Measurements from ENCODE around the gene MUC21.
A peak's percentile ranks its signal among the peaks of the same experiment; 100 is the strongest.
"Not testable (repeated sequence)": the region's sequence is repeated elsewhere in the genome, so short reads cannot be mapped to it uniquely, and the experiment has no call there.

The MUC21 gene

GRCh38 chr6:31007694-31008093 is 24.2 kb downstream of the MUC21 start:
- Mint-ChIP-seq H3K27ac (no peak overlapping the region), H3K9me3 (no peaks in the 10 kb centered on the region), H3K36me3 (ENCODE audit: low read depth) (no peaks in the 10 kb centered on the region), H3K4me1 (ENCODE audit: low read depth) (peaks cover 2% of the 10 kb centered on the region), H3K27me3 (ENCODE audit: low read depth) (peaks cover 19% of the 10 kb centered on the region), H3K4me3 (no peak overlapping the region)
- no peak for DNase-seq (ENCODE audit: low spot score)

DNA sequence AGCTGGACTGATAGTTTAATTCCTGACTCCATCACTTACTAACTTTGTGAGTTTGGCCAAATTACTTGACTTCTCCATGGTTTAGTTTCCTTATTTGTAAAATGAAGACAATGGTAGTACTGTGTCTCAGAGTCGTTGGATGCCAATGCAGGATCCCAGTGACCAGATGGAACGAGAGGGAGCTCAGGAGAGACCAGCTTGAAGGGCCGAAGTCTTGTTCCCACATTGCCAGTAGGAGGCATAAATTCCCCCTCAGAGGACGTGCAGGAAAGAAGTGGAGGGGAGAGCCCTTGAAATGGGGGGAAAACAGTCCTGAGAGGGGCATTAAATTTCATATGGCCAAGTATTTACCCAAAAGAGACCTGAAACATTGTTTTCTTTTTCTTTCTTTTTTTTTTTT is 24.6 kb downstream of the MUC21 start:
- H3K27me3 Mint-ChIP-seq (ENCODE audit: low read depth) = peaks cover 19% of the 10 kb centered on the region
- DNase-seq (ENCODE audit: low spot score) = no peak
- H3K36me3 Mint-ChIP-seq (ENCODE audit: low read depth) = no peaks in the 10 kb centered on the region
- no peak overlapping the region for H3K4me3 Mint-ChIP-seq
- peaks cover 2% of the 10 kb centered on the region for H3K4me1 Mint-ChIP-seq (ENCODE audit: low read depth)
- H3K9me3 Mint-ChIP-seq = no peaks in the 10 kb centered on the region
- H3K27ac Mint-ChIP-seq = no peak overlapping the region

- no peak overlapping the region for H3K27ac Mint-ChIP-seq
- no peak for DNase-seq (ENCODE audit: low spot score)
- no peaks in the 10 kb centered on the region for H3K36me3 Mint-ChIP-seq (ENCODE audit: low read depth)
- peaks cover under 1% of the 10 kb centered on the region for H3K4me1 Mint-ChIP-seq (ENCODE audit: low read depth)
- no peak overlapping the region for H3K4me3 Mint-ChIP-seq
- peaks cover 24% of the 10 kb centered on the region for H3K27me3 Mint-ChIP-seq (ENCODE audit: low read depth)
- no peaks in the 10 kb centered on the region for H3K9me3 Mint-ChIP-seq
These were observed 26.2 kb downstream of the MUC21 start for GRCh38 chr6:31009731-31010130.

GRCh38 chr6:31010393-31011060 is 27.0 kb downstream of the MUC21 start, which contains the start of gene MUC22:
Gene MUC22, plus strand, starts transcription at chr6:31010474. Its CDS starts 233 bp downstream, at chr6:31010707.
- H3K4me1 Mint-ChIP-seq (ENCODE audit: low read depth) = no peaks in the 10 kb centered on the region
- H3K27me3 Mint-ChIP-seq (ENCODE audit: low read depth) = peaks cover 19% of the 10 kb centered on the region
- no peak within 1 kb of the TSS for H3K27ac Mint-ChIP-seq
- DNase-seq (ENCODE audit: low spot score) = no peak
- H3K4me3 Mint-ChIP-seq = no peak within 1 kb of the TSS
- H3K36me3 Mint-ChIP-seq (ENCODE audit: low read depth) = no peaks in the 10 kb centered on the region
- no peaks in the 10 kb centered on the region for H3K9me3 Mint-ChIP-seq

- no peak overlapping the region for H3K27ac Mint-ChIP-seq
- H3K9me3 Mint-ChIP-seq = no peaks in the 10 kb centered on the region
- H3K4me3 Mint-ChIP-seq = no peak overlapping the region
- H3K4me1 Mint-ChIP-seq (ENCODE audit: low read depth) = no peaks in the 10 kb centered on the region
- H3K27me3 Mint-ChIP-seq (ENCODE audit: low read depth) = peaks cover 17% of the 10 kb centered on the region
- DNase-seq (ENCODE audit: low spot score) = no peak
- H3K36me3 Mint-ChIP-seq (ENCODE audit: low read depth) = no peaks in the 10 kb centered on the region
These were observed 27.6 kb downstream of the MUC21 start for GRCh38 chr6:31011153-31011552.

- no peak for DNase-seq (ENCODE audit: low spot score)
- no peaks in the 10 kb centered on the region for H3K9me3 Mint-ChIP-seq
- H3K27ac Mint-ChIP-seq = no peak overlapping the region
- peaks cover 7% of the 10 kb centered on the region for H3K27me3 Mint-ChIP-seq (ENCODE audit: low read depth)
- H3K36me3 Mint-ChIP-seq (ENCODE audit: low read depth) = no peaks in the 10 kb centered on the region
- no peaks in the 10 kb centered on the region for H3K4me1 Mint-ChIP-seq (ENCODE audit: low read depth)
- no peak overlapping the region for H3K4me3 Mint-ChIP-seq
These were observed 33.3 kb downstream of the MUC21 start for GRCh38 chr6:31016659-31017299.

DNA sequence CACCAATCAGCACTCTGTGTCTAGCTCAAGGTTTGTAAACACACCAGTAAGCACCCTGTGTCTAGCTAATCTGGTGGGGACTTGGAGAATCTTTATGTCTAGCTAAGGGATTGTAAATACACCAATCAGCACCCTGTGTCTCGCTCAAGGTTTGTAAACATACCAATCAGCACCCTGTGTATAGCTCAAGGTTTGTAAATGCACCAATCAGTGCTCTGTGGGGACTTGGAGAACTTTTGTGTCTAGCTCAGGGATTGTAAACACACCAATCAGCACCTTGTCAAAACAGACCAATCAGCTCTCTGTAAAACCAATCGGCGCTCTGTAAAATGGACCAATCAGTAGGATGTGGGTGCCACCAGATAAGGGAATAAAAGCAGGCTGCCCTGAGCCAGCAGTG is 33.9 kb downstream of the MUC21 start:
- H3K4me3 Mint-ChIP-seq; H3K27ac Mint-ChIP-seq; H3K9me3 Mint-ChIP-seq; H3K4me1 Mint-ChIP-seq (ENCODE audit: low read depth); H3K27me3 Mint-ChIP-seq (ENCODE audit: low read depth); DNase-seq (ENCODE audit: low spot score); H3K36me3 Mint-ChIP-seq (ENCODE audit: low read depth): not testable (repeated sequence)

- Mint-ChIP-seq H3K4me1 (ENCODE audit: low read depth) (no peaks in the 10 kb centered on the region), H3K27me3 (ENCODE audit: low read depth) (peaks cover 2% of the 10 kb centered on the region), H3K36me3 (ENCODE audit: low read depth) (no peaks in the 10 kb centered on the region), H3K9me3 (no peaks in the 10 kb centered on the region), H3K4me3 (no peak overlapping the region), H3K27ac (no peak overlapping the region)
- DNase-seq (ENCODE audit: low spot score) = no peak
These were observed 36.5 kb downstream of the MUC21 start for GRCh38 chr6:31020057-31020456.

GRCh38 chr6:31020631-31021255 is 37.2 kb downstream of the MUC21 start:
- not testable (repeated sequence) for H3K4me1 Mint-ChIP-seq (ENCODE audit: low read depth); H3K36me3 Mint-ChIP-seq (ENCODE audit: low read depth); H3K4me3 Mint-ChIP-seq; H3K9me3 Mint-ChIP-seq; DNase-seq (ENCODE audit: low spot score); H3K27me3 Mint-ChIP-seq (ENCODE audit: low read depth); H3K27ac Mint-ChIP-seq

DNA sequence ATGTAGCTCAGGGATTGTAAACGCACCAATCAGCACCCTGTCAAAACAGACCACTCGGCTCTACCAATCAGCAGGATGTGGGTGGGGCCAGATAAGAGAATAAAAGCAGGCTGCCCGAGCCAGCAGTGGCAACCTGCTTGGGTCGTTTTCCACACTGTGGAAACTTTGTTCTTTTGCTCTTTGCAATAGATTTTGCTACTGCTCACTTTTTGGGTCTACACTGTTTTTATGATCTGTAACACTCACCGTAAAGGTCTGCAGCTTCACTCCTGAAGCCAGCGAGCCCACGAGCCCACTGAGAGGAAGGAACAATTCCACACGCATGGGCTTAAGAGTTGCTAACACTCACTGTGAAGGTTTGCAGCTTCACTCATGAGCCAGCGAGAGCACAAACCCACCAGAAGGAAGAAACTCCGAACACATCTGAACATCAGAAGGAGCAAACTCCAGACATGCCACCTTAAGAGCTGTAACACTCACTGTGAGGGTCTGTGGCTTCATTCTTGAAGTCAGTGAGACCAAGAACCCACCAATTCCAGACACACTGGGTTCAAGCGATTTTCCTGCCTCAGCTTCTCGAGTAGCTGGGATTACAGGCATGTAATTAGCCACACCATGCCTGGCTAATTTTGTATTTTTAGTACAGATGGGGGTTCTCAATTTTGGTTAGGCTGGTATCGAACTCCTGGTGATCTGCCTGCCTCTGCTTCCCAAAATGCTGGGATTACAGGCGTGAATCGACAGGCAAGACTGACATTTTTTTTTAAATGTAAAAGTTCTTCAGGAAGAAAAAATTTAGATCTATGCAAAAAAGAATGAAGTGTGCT is 38.4 kb downstream of the MUC21 start:
- not testable (repeated sequence) for H3K4me3 Mint-ChIP-seq; DNase-seq (ENCODE audit: low spot score); H3K27ac Mint-ChIP-seq; H3K9me3 Mint-ChIP-seq; H3K27me3 Mint-ChIP-seq (ENCODE audit: low read depth); H3K4me1 Mint-ChIP-seq (ENCODE audit: low read depth); H3K36me3 Mint-ChIP-seq (ENCODE audit: low read depth)

DNA sequence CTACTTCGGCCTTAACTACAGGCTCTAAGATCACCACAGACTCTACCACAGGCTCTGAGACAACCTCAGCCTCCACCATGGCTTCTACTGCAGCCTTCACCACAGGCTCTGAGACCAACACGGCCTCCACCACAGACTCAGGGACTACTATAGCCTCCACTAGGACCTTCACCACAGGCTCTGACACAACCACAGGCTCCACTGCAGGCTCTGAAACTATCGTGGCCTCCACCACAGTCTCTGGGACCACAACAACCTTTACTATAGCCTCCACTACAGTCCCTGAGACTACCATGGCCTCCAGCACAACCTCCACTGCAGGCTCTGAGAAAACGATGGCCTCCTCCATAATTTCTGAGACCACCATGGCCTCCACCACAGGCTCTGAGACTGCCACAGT is 42.1 kb downstream of the MUC21 start:
- Mint-ChIP-seq H3K9me3 (no peaks in the 10 kb centered on the region), H3K4me3 (no peak overlapping the region), H3K27me3 (ENCODE audit: low read depth) (no peaks in the 10 kb centered on the region), H3K4me1 (ENCODE audit: low read depth) (no peaks in the 10 kb centered on the region), H3K27ac (no peak overlapping the region), H3K36me3 (ENCODE audit: low read depth) (no peaks in the 10 kb centered on the region)
- DNase-seq (ENCODE audit: low spot score) = no peak

- H3K36me3 Mint-ChIP-seq (ENCODE audit: low read depth) = no peaks in the 10 kb centered on the region
- no peak overlapping the region for H3K4me3 Mint-ChIP-seq
- no peaks in the 10 kb centered on the region for H3K27me3 Mint-ChIP-seq (ENCODE audit: low read depth)
- no peak overlapping the region for H3K27ac Mint-ChIP-seq
- H3K9me3 Mint-ChIP-seq = no peaks in the 10 kb centered on the region
- peak; percentile 13 for DNase-seq (ENCODE audit: low spot score)
- peaks cover 2% of the 10 kb centered on the region for H3K4me1 Mint-ChIP-seq (ENCODE audit: low read depth)
These were observed 47.6 kb downstream of the MUC21 start for GRCh38 chr6:31031095-31031494.

DNA sequence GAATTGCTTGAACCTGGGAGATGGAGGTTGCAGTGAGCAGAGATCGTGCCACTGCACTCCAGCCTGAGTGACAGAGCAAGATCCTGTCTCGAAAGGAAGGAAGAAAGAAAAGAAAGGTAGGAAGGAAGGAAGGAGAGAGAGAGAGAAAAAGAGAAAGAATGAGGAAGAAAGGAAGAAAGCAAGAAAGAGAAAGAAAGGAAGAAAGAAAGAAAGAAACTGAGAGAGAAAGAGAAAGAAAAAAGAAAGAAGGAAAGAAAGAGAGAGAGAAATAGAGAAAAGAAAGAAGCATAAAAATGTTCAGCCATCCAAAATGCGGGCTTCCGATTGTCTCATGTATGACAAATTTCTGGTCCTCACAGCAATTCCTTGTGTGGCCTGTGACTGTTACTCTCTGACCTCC is 49.6 kb downstream of the MUC21 start:
- no peaks in the 10 kb centered on the region for H3K27me3 Mint-ChIP-seq (ENCODE audit: low read depth)
- H3K4me1 Mint-ChIP-seq (ENCODE audit: low read depth) = peaks cover 2% of the 10 kb centered on the region
- H3K27ac Mint-ChIP-seq = no peak overlapping the region
- H3K9me3 Mint-ChIP-seq = no peaks in the 10 kb centered on the region
- H3K4me3 Mint-ChIP-seq = no peak overlapping the region
- DNase-seq (ENCODE audit: low spot score) = no peak
- H3K36me3 Mint-ChIP-seq (ENCODE audit: low read depth) = no peaks in the 10 kb centered on the region

Measured in T-helper 2 cell treated with Interferon-gamma antibody and Interleukin-4, amounts not matched to agents 5 μg/mL and 100 μg/mL, for 36 hours (primary cell).